HepG2 (cell line): ENCODE results near the gene MAB21L4. TPM values are rescaled to one million over a fixed set of nuclear protein-coding genes. Genes with fewer than 3 reads are reported as not detected.

Experiments used
- ATF5 ChIP-seq: sonication (generic); formaldehyde crosslinking; IDR thresholded peaks from 2 replicates; pipeline ENCODE4 v1.4.0; 2020; ENCODE audit warnings: mild to moderate bottlenecking, low read depth, missing genetic modification reagents
- CREB3 ChIP-seq: sonication (generic); formaldehyde crosslinking; IDR thresholded peaks from 2 replicates; pipeline ENCODE4 v1.5.0; 2020; ENCODE audit warnings: missing genetic modification reagents
- FOSL1 ChIP-seq: sonication (generic); formaldehyde crosslinking; IDR thresholded peaks from 2 replicates; pipeline ENCODE4 v1.9.0; 2021; ENCODE audit warnings: missing genetic modification reagents, borderline replicate concordance
- FOXA1 ChIP-seq, 2 experiments: fragments of 450-650 bp in 1 of 2; sonication (generic) in 1 of 2; formaldehyde crosslinking in 1 of 2; IDR thresholded peaks; 2 replicates each; pipeline versions ENCODE4 v1.4.0 to v1.6.1; 2016 to 2020; ENCODE audit warnings: missing genetic modification reagents in 1 of 2
- FOXK1 ChIP-seq: sonication (generic); formaldehyde crosslinking; IDR thresholded peaks from 2 replicates; pipeline ENCODE4 v1.4.0; 2020; ENCODE audit warnings: low read depth, missing genetic modification reagents, borderline replicate concordance
- IKZF5 ChIP-seq: IDR thresholded peaks from 2 replicates; pipeline ENCODE4 v1.6.1; 2018; ENCODE audit warnings: missing genetic modification reagents, mild to moderate bottlenecking, missing compliant biosample characterization
- KDM1A ChIP-seq: IDR thresholded peaks from 2 replicates; pipeline ENCODE4 v1.6.1; 2016; ENCODE audit warnings: missing compliant biosample characterization
- LBX2 ChIP-seq: sonication (generic); formaldehyde crosslinking; IDR thresholded peaks from 2 replicates; pipeline ENCODE4 v1.5.0; 2020; ENCODE audit warnings: missing genetic modification reagents, mild to moderate bottlenecking, borderline replicate concordance
- MIXL1 ChIP-seq: IDR thresholded peaks from 2 replicates; pipeline ENCODE4 v1.6.1; 2016
- MZF1 ChIP-seq: sonication (generic); formaldehyde crosslinking; IDR thresholded peaks from 2 replicates; pipeline ENCODE4 v1.8.1; 2023; ENCODE audit warnings: mild to moderate bottlenecking, missing genetic modification reagents, borderline replicate concordance
- RFX1 ChIP-seq: fragments of 450-650 bp; IDR thresholded peaks from 2 replicates; pipeline ENCODE4 v1.6.1; 2017
- RNF219 ChIP-seq: sonication (generic); formaldehyde crosslinking; IDR thresholded peaks from 2 replicates; pipeline ENCODE4 v1.5.0; 2020; ENCODE audit warnings: mild to moderate bottlenecking, missing genetic modification reagents
- SAFB2 ChIP-seq: sonication (generic); formaldehyde crosslinking; IDR thresholded peaks from 2 replicates; pipeline ENCODE4 v1.5.1; 2020; ENCODE audit warnings: missing genetic modification reagents, low read depth, mild to moderate bottlenecking, borderline replicate concordance
- ZBTB3 ChIP-seq: sonication (generic); formaldehyde crosslinking; IDR thresholded peaks from 2 replicates; pipeline ENCODE4 v1.4.0; 2020; ENCODE audit warnings: low read depth, mild to moderate bottlenecking, moderate library complexity, missing genetic modification reagents, borderline replicate concordance
- ZNF121 ChIP-seq: sonication (generic); formaldehyde crosslinking; IDR thresholded peaks from 2 replicates; pipeline ENCODE4 v1.5.0; 2020; ENCODE audit warnings: mild to moderate bottlenecking, missing genetic modification reagents
- ZNF362 ChIP-seq: sonication (generic); formaldehyde crosslinking; IDR thresholded peaks from 2 replicates; pipeline ENCODE4 v1.4.0; 2020; ENCODE audit warnings: missing genetic modification reagents, mild to moderate bottlenecking, borderline replicate concordance
- ZNF441 ChIP-seq: sonication (generic); formaldehyde crosslinking; IDR thresholded peaks from 2 replicates; pipeline ENCODE4 v1.7.0; 2021; ENCODE audit warnings: missing genetic modification reagents, borderline replicate concordance
- ZNF598 ChIP-seq: sonication (generic); formaldehyde crosslinking; IDR thresholded peaks from 2 replicates; pipeline ENCODE4 v1.5.1; 2020; ENCODE audit warnings: mild to moderate bottlenecking, missing genetic modification reagents, borderline replicate concordance
- ZNF703 ChIP-seq: sonication (generic); formaldehyde crosslinking; IDR thresholded peaks from 2 replicates; pipeline ENCODE4 v1.5.1; 2020; ENCODE audit warnings: missing genetic modification reagents, mild to moderate bottlenecking, moderate library complexity, borderline replicate concordance
- ZNF747 ChIP-seq: sonication (generic); formaldehyde crosslinking; IDR thresholded peaks from 2 replicates; pipeline ENCODE4 v1.8.1; 2023; ENCODE audit warnings: missing genetic modification reagents, mild to moderate bottlenecking, borderline replicate concordance
- ZNF75D ChIP-seq: sonication (generic); formaldehyde crosslinking; IDR thresholded peaks from 2 replicates; pipeline ENCODE4 v1.8.1; 2023; ENCODE audit warnings: missing genetic modification reagents, mild to moderate bottlenecking, borderline replicate concordance
- ZNF780A ChIP-seq: sonication (generic); formaldehyde crosslinking; IDR thresholded peaks from 2 replicates; pipeline ENCODE4 v1.8.0; 2022; ENCODE audit warnings: mild to moderate bottlenecking, missing genetic modification reagents, moderate library complexity
- polyA plus RNA-seq, 8 experiments: library from polyadenylated mRNA; depleted of rRNA in 3 of 8; stranded (reverse) in 7 of 8; unstranded in 1 of 8; fragments of >200 nt; fragmentation: Illumina TruSeq in 4 of 8; extraction: Trizol in 4 of 8; gene quantifications; 2 replicates each; pipeline versions ENCODE4 v1.2.1 to v1.2.3, GENCODE V29; 2011 to 2016; ENCODE audit warnings: low read depth in 4 of 8, missing spikeins in 1 of 8, mixed read lengths in 1 of 8; ENCODE audit not compliant: insufficient read depth in 1 of 8
- total RNA-seq, 5 experiments: library from RNA; depleted of rRNA; stranded (reverse); fragments of >200 nt; fragmentation: Illumina TruSeq; extraction: Trizol; gene quantifications; 2 replicates each; pipeline ENCODE4 v1.2.3, GENCODE V29; 2016; ENCODE audit warnings: low read depth in 1 of 5

MAB21L4 gene
- total and polyA plus RNA-seq, 2 of the 13 experiments (the other 11 are each of a cell fraction or from before 2014, with no cell fraction given), result 3.0 to 14.0 TPM

GRCh38 chr2:240876475-240877251 lies 19.3 kb downstream of the MAB21L4 start (continued):
- TF ChIP-seq IKZF5 (CRISPR knock-in tag) (peak; percentile 90), SAFB2 (CRISPR knock-in tag) (no peak), RFX1 (no peak), MIXL1 (CRISPR knock-in tag) (peak; percentile 69), ZNF703 (CRISPR knock-in tag) (0 out of 2 replicates have a peak, but pooled peaks have one; percentile 35), LBX2 (CRISPR knock-in tag) (peak; percentile 80; the same call in 1 of the 2 replicates), RNF219 (CRISPR knock-in tag) (no peak), ATF5 (CRISPR knock-in tag) (peak; percentile 82; the same call in 1 of the 2 replicates), FOSL1 (CRISPR knock-in tag) (no peak), ZNF747 (no peak; the same call in 1 of the 2 replicates), MZF1 (CRISPR knock-in tag) (peak; percentile 77; the same call in 1 of the 2 replicates), ZNF598 (CRISPR knock-in tag) (peak; percentile 94; the same call in 1 of the 2 replicates), ZBTB3 (CRISPR knock-in tag) (peak; percentile 69; the same call in 1 of the 2 replicates), ZNF441 (peak; percentile 90), ZNF121 (CRISPR knock-in tag) (no peak), ZNF780A (CRISPR knock-in tag) (no peak), FOXA1 (IDR thresholded peaks at IDR 0.05) (no peak), FOXA1 (CRISPR knock-in tag; IDR thresholded peaks at IDR 0.05) (0 out of 2 replicates have a peak, but pooled peaks have one; percentile 18), KDM1A (CRISPR knock-in tag) (peak; percentile 76), FOXK1 (CRISPR knock-in tag) (peak; percentile 71; the same call in 1 of the 2 replicates), ZNF362 (peak; percentile 57; the same call in 1 of the 2 replicates), ZNF75D (CRISPR knock-in tag) (no peak), CREB3 (no peak)
